A549 treated with dexamethasone at 1 μM for 4 hours (cell line): Measurements from ENCODE around the gene ENPEP. TPM values are rescaled to one million over a fixed set of nuclear protein-coding genes. Genes with fewer than 3 reads are reported as not detected.

Source experiments
- total RNA-seq: library from RNA; stranded (reverse); fragments of 200-300 nt; extraction: Qiagen RNA extraction; gene quantifications from 5 replicates; pipeline ENCODE4 v1.2.3, GENCODE V29; 2022

The ENPEP gene
- total RNA-seq, result 0.01 to 0.07 TPM (median 0.05 TPM) in 5 replicates

GRCh38 chr4:110475881-110476818 is at the start of gene ENPEP:
Gene ENPEP (plus strand): TSS chr4:110476155. CDS start chr4:110476415, 260 bp downstream.

Other genes starting within 250 kb of the ENPEP start
- gene PITX2, start 146.9 kb downstream of the ENPEP start, total RNA-seq, result 0.46 to 0.91 TPM (median 0.75 TPM) in 5 replicates